WTC11 (cell line): ENCODE results near the gene MOB3B.

ENCODE experiments used
- CTCF ChIP-seq: fragments of 200-600 bp; IDR thresholded peaks from 2 replicates; pipeline ENCODE4 v1.8.0; 2022; ENCODE audit warnings: antibody characterized with exemption
- E2F5 ChIP-seq: sonication (generic); formaldehyde crosslinking; IDR thresholded peaks from 2 replicates; pipeline ENCODE4 v1.8.1; 2022; ENCODE audit warnings: mild to moderate bottlenecking, moderate library complexity, missing genetic modification reagents
- JAZF1 ChIP-seq: fragments of 250-450 bp; sonication (Bioruptor Pico); IDR thresholded peaks from 2 replicates; pipeline ENCODE4 v1.9.0; 2021; ENCODE audit warnings: moderate library complexity, mild to moderate bottlenecking, inconsistent platforms
- RELA ChIP-seq: sonication (generic); formaldehyde crosslinking; IDR thresholded peaks from 2 replicates; pipeline ENCODE4 v1.8.1; 2022; ENCODE audit warnings: missing genetic modification reagents, mild to moderate bottlenecking, borderline replicate concordance
- TP53 ChIP-seq: sonication (generic); formaldehyde crosslinking; IDR thresholded peaks from 2 replicates; pipeline ENCODE4 v1.8.1; 2023; ENCODE audit warnings: mild to moderate bottlenecking, missing genetic modification reagents
- ZNF423 ChIP-seq: fragments of 250-450 bp; sonication (Bioruptor Pico); IDR thresholded peaks from 2 replicates; pipeline ENCODE4 v2.1.2; 2022; ENCODE audit warnings: mild to moderate bottlenecking, moderate library complexity

- no peak for TF ChIP-seq RELA (CRISPR knock-in tag)
- TF ChIP-seq E2F5 (CRISPR knock-in tag), result no peak
- no peak for TF ChIP-seq JAZF1 (CRISPR knock-in tag)
- TF ChIP-seq ZNF423 (CRISPR knock-in tag), result no peak
- no peak for TF ChIP-seq TP53 (CRISPR knock-in tag)
- no peak for TF ChIP-seq CTCF
Measured at GRCh38 chr9:27560457-27560856, 30.8 kb upstream of the MOB3B start.
